Nephron (organoid): Measurements from ENCODE around the gene KCNJ14.
A peak's percentile ranks its signal among the peaks of the same experiment; 100 is the strongest.
"Not testable (repeated sequence)": the region's sequence is repeated elsewhere in the genome, so short reads cannot be mapped to it uniquely, and the experiment has no call there.

Experiments used
- H3K27ac Mint-ChIP-seq, 3 experiments: 2 replicates each; pipeline ENCODE4 v1.8.0; 2020; ENCODE audit warnings: mixed read lengths in 3 of 3, mild to moderate bottlenecking in 2 of 3, moderate library complexity in 1 of 3
- H3K27me3 Mint-ChIP-seq: 2 replicates; pipeline ENCODE4 v1.8.0; 2021; ENCODE audit warnings: low read depth, mild to moderate bottlenecking, moderate library complexity, mixed read lengths
- H3K36me3 Mint-ChIP-seq: 2 replicates; pipeline ENCODE4 v1.8.0; 2020; ENCODE audit warnings: low read depth, mixed read lengths
- H3K4me1 Mint-ChIP-seq: 2 replicates; pipeline ENCODE4 v1.8.0; 2020; ENCODE audit warnings: mixed read lengths
- H3K4me3 Mint-ChIP-seq, 3 experiments: 2 replicates each; pipeline ENCODE4 v1.8.0; 2020; ENCODE audit warnings: mild to moderate bottlenecking in 3 of 3, mixed read lengths in 3 of 3, moderate library complexity in 2 of 3
- H3K9me3 Mint-ChIP-seq: 2 replicates; pipeline ENCODE4 v1.8.0; 2020; ENCODE audit warnings: mixed read lengths
- TF ChIP-seq, protein P1 (sequence below), 3 experiments: fragments of 200-600 bp; sonication (generic); IDR thresholded peaks; one replicate each; pipeline ENCODE4 v1.5.0; 2021; ENCODE audit warnings: antibody characterized with exemption in 3 of 3; ENCODE audit not compliant: unreplicated experiment in 3 of 3

KCNJ14 gene

DNA sequence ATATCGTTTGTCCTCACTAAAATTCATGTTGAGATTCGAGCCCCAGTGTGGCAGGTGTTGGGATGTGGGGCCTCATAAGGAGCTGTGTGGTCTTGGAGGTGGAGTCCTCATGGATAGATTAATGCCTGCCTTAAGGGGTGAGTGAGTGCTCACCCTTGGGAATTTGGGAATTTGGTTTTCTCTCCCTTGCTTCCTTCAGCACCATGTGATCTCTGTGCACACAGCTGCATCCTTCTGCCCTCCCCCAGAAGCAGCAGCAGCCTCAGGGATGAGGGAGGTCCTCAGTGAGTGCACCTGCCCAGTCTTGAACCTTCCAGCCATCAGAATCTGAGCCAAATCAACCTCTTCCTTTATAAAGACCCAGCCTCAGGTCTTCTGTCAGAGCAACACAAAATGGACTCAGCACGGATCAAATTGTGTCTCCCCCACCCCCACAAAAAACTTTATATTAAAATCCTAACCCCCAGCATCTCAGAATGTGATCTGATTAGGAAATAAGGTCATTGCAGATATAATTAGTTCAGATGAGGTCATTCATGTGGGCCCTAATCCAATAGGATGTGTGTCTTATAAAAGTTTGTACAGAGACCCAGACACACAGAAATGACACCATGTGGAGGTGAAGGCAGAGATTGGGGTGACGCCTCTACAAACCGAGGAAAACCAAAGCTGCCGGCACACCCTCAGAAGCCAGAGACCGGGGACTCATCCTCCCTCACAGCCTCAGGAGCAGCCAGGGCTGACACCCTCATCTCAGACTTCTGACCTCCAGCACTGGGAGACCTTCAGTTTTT is 26.7 kb downstream of the KCNJ14 start:
- no peaks in the 10 kb centered on the region for H3K9me3 Mint-ChIP-seq

DNA sequence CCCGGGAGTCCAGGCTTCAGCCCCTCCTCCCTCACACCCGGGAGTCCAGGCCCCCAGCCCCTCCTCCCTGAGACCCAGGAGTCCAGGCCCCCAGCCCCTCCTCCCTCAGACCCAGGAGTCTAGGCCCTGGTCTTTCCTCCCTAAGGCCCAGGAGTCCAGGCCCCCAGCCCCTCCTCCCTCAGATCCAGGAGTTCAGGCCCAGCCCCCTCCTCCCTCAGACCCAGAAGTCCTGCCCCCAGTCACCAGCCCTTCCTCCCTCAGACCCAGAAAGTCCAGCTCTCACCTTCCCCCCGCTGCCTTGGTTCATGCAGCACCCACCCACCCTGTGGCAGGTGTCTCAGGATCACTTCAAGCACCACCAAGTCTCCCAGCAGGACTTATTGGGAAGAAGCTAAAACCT is 27.9 kb downstream of the KCNJ14 start:
- peak overlapping the region in 1 of 3 experiments; percentile 63 for H3K27ac Mint-ChIP-seq
- peaks cover 24% of the 10 kb centered on the region for H3K36me3 Mint-ChIP-seq
- peaks cover 7% of the 10 kb centered on the region for H3K27me3 Mint-ChIP-seq
- peaks cover 7% of the 10 kb centered on the region for H3K4me1 Mint-ChIP-seq
- H3K4me3 Mint-ChIP-seq, result no peak overlapping the region
- H3K9me3 Mint-ChIP-seq, result no peaks in the 10 kb centered on the region
- TF ChIP-seq, protein P1, sequence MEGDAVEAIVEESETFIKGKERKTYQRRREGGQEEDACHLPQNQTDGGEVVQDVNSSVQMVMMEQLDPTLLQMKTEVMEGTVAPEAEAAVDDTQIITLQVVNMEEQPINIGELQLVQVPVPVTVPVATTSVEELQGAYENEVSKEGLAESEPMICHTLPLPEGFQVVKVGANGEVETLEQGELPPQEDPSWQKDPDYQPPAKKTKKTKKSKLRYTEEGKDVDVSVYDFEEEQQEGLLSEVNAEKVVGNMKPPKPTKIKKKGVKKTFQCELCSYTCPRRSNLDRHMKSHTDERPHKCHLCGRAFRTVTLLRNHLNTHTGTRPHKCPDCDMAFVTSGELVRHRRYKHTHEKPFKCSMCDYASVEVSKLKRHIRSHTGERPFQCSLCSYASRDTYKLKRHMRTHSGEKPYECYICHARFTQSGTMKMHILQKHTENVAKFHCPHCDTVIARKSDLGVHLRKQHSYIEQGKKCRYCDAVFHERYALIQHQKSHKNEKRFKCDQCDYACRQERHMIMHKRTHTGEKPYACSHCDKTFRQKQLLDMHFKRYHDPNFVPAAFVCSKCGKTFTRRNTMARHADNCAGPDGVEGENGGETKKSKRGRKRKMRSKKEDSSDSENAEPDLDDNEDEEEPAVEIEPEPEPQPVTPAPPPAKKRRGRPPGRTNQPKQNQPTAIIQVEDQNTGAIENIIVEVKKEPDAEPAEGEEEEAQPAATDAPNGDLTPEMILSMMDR (IDR thresholded peaks at IDR 0.05; ENCODE audit: unreplicated experiment in 3 of 3), result no peak

More for the DNA sequence above, 26.7 kb downstream of the KCNJ14 start:
- H3K4me1 Mint-ChIP-seq, result peaks cover 7% of the 10 kb centered on the region
- peaks cover 24% of the 10 kb centered on the region for H3K36me3 Mint-ChIP-seq
- H3K27me3 Mint-ChIP-seq, result peaks cover 3% of the 10 kb centered on the region
- TF ChIP-seq, protein P1 (IDR thresholded peaks at IDR 0.05; ENCODE audit: unreplicated experiment in 3 of 3), result no peak
- no peak overlapping the region for H3K4me3 Mint-ChIP-seq
- H3K27ac Mint-ChIP-seq, result peak overlapping the region; percentile 72 to 88 (median 79)

DNA sequence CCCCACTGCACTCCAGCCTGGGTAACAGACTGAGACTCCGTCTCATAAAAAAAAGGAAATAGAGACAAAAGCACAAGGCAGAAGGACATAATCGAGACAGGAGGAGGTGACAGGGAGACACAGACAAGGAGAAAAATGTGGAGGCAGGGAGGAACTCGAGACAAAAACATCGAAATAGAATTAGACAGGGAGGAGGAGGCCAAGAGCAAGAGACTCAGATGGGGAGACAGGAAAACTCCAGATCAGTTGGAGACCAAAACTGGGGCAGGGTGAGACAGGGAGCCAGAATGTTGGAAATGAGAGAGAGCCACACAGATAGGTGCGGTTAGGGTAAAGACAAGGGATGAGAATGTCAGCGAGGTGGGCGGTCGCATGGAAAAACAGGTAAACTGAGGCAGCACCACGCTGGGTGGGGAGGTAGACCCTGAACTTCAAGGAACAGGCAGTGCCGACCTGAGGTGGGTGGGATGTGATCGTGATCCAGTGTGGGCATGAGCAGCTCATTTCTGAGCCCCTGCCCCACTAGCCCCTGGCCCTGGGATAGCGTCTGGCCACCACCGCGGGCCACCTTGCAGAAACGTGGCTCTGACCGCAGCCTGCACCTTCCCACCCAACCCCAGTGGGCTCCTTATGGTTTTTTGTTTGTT is 29.0 kb downstream of the KCNJ14 start:
- no peaks in the 10 kb centered on the region for H3K9me3 Mint-ChIP-seq
- peaks cover 7% of the 10 kb centered on the region for H3K4me1 Mint-ChIP-seq
- peak overlapping the region in 2 of 3 experiments; percentile 17 to 22 for H3K27ac Mint-ChIP-seq
- TF ChIP-seq, protein P1 (IDR thresholded peaks at IDR 0.05; ENCODE audit: unreplicated experiment in 3 of 3), result no peak
- peaks cover 9% of the 10 kb centered on the region for H3K27me3 Mint-ChIP-seq
- no peak overlapping the region for H3K4me3 Mint-ChIP-seq
- H3K36me3 Mint-ChIP-seq, result peaks cover 19% of the 10 kb centered on the region

DNA sequence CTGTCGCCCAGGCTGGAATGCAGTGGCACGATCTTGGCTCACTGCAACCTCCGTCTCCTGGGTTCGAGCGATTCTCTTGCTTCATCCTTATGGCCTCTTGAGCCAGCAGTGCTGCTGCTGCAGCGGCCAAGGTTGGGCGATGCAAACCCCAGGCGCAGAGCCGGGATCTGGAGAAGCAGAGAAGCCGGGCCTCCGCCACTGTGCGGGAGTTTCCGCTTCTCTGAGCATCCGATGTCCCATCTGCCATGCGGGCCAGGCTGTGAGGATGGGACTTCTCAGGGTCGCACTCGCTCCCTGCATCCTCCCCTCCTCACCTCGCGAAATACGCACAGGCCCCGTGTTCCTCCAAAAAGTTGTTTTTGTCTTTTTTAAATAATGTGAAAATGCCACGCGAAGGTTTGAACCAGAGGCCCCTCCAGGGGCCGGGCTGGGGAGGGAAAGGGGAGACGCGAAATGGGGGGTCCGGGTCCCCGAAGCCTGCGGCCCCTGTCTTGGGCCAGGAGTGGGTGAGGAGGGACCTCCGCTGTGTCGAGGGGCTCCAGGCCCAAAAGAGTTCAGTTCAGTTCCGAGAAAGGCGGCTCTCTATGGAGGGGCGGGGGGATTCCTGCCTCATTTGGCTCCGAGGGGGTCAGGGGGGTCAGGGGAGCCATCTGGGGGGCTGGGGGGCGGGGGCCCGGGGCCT is 29.7 kb downstream of the KCNJ14 start:
- Mint-ChIP-seq H3K9me3 (no peaks in the 10 kb centered on the region), H3K27me3 (peaks cover 15% of the 10 kb centered on the region), H3K36me3 (peaks cover 14% of the 10 kb centered on the region), H3K27ac (no peak overlapping the region), H3K4me3 (no peak overlapping the region), H3K4me1 (peaks cover 7% of the 10 kb centered on the region)
- TF ChIP-seq, protein P1 (IDR thresholded peaks at IDR 0.05; ENCODE audit: unreplicated experiment in 3 of 3), result no peak

DNA sequence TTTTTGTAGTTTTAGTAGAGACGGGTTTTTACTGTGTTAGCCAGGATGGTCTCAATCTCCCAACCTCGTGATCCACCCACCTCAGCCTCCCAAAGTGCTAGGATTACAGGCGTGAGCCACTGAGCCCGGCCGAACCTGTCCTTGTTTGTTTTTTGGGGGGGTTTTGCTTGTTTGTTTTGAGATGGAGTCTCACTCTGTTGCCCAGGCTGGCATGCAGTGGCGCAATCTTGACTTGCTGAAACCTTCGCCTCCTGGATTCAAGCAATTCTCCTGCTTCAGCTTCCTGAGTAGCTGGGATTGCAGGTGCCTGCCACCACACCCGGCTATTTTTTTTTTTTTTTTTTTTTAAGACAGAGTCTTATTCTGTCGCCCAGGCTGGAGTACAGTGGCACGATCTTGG is 31.3 kb downstream of the KCNJ14 start:
- H3K36me3 Mint-ChIP-seq, H3K27ac Mint-ChIP-seq, H3K4me3 Mint-ChIP-seq, H3K9me3 Mint-ChIP-seq, H3K4me1 Mint-ChIP-seq: not testable (repeated sequence)
- H3K27me3 Mint-ChIP-seq, result peaks cover 29% of the 10 kb centered on the region

DNA sequence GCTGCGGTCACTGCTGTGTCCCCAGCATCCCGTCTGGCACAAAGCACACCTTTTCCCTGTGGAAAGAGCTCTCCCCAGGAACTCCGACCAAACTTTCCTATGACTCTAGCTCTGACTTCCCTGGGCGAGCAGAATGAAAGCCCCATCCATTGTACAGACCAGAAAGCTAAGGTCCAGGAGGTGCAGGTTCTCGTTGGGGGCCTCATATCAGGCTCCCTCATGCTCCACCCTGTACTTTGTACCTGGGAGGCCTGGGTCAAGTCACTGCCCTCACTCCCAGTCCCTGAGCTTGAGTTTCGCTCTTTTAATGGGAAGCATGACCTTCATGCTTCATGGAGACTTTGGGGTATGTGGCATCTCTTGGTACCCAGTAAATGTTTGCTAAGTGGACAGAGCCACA is 32.2 kb downstream of the KCNJ14 start:
- H3K36me3 Mint-ChIP-seq, result no peaks in the 10 kb centered on the region
- H3K9me3 Mint-ChIP-seq, result no peaks in the 10 kb centered on the region
- peaks cover 37% of the 10 kb centered on the region for H3K27me3 Mint-ChIP-seq
- no peak overlapping the region for H3K4me3 Mint-ChIP-seq
- H3K27ac Mint-ChIP-seq, result no peak overlapping the region
- peaks cover 9% of the 10 kb centered on the region for H3K4me1 Mint-ChIP-seq
- TF ChIP-seq, protein P1 (IDR thresholded peaks at IDR 0.05; ENCODE audit: unreplicated experiment in 3 of 3), result no peak
